Transverse colon (tissue), 4 donors: ENCODE results near the gene GPR55. TPM values are rescaled to one million over a fixed set of nuclear protein-coding genes. Genes with fewer than 3 reads are reported as not detected.
"Not testable (repeated sequence)": the region's sequence is repeated elsewhere in the genome, so short reads cannot be mapped to it uniquely, and the experiment has no call there.

Source experiments
- DNase-seq: peaks from one replicate; pipeline ENCODE4 v3.0.0-alpha.2; 2019
- H3K27ac ChIP-seq, 4 donors: fragments of 200-600 bp; sonication (generic); 2 replicates each; pipeline ENCODE4 v1.5.1; 2016 to 2018; ENCODE audit warnings: inconsistent platforms in 4 of 4
- H3K27me3 ChIP-seq: fragments of 200-600 bp; sonication (generic); 2 replicates; pipeline ENCODE4 v1.5.1; 2017; ENCODE audit warnings: inconsistent platforms
- H3K36me3 ChIP-seq, 4 donors: fragments of 200-600 bp; sonication (generic); 2 replicates each; pipeline ENCODE4 v1.5.1; 2017 to 2019; ENCODE audit warnings: inconsistent platforms in 4 of 4
- H3K4me1 ChIP-seq, 4 donors: fragments of 200-600 bp; sonication (generic); 2 replicates each; pipeline ENCODE4 v1.5.1; 2017 to 2020; ENCODE audit warnings: inconsistent platforms in 4 of 4
- H3K4me3 ChIP-seq, 4 donors: fragments of 200-600 bp; sonication (generic); 1 replicate in 1 of 4; 2 replicates in 3 of 4; pipeline versions ENCODE4 v1.5.1 to v1.6.1; 2017 to 2019; ENCODE audit warnings: inconsistent platforms in 4 of 4
- H3K9me3 ChIP-seq, 2 donors: fragments of 200-600 bp; sonication (generic); 2 replicates each; pipeline ENCODE4 v1.5.1; 2017 to 2019; ENCODE audit warnings: inconsistent platforms in 2 of 2
- CTCF ChIP-seq, 5 experiments: fragments of 200-600 bp in 3 of 5; fragments of 450-650 bp in 2 of 5; sonication (generic) in 3 of 5; IDR thresholded peaks; 1 replicate in 2 of 5; 2 replicates in 3 of 5; pipeline ENCODE4 v1.5.1; 2016 to 2017; ENCODE audit warnings: antibody characterized with exemption in 5 of 5, inconsistent platforms in 3 of 5, mild to moderate bottlenecking in 2 of 5, moderate library complexity in 1 of 5
- EP300 ChIP-seq: sonication (generic); formaldehyde crosslinking; IDR thresholded peaks from one replicate; pipeline ENCODE4 v1.6.1; 2017; ENCODE audit warnings: antibody characterized with exemption, low read depth
- POLR2A ChIP-seq: fragments of 450-650 bp; IDR thresholded peaks from one replicate; pipeline ENCODE4 v1.6.1; 2016; ENCODE audit warnings: antibody characterized with exemption, mild to moderate bottlenecking, moderate library complexity
- POLR2AphosphoS5 ChIP-seq, 3 donors: sonication (generic); formaldehyde crosslinking; IDR thresholded peaks; one replicate each; pipeline ENCODE4 v1.6.1; 2016; ENCODE audit warnings: antibody characterized with exemption in 3 of 3
- WGBS, 2 donors: methylation state at CpG; one replicate each; pipeline ENCODE4 v1.1.5; 2018; ENCODE audit warnings: low coverage in 1 of 2; 5-methylcytosine and 5-hydroxymethylcytosine counted together
- in situ Hi-C, 4 donors: fragments of 200-750 bp; cut with MboI; loops; one replicate each; pipeline versions ENCODE4 v1.15.0 to v1.15.1; 2017; ENCODE audit warnings: low sequenced_read_pairs in 3 of 4, low pct_ligation_motif_present in 1 of 4, low pct_unique_long_range_greater_than_20kb in 1 of 4
- intact Hi-C: fragments of 100-400 bp; cut with DNase I; formaldehyde crosslinking; loops from one replicate; pipeline ENCODE4 v1.15.1; 2023; ENCODE audit warnings: low total_unique reads
- total RNA-seq, 4 donors: library from RNA; depleted of rRNA; stranded (reverse); fragments of >200 nt; gene quantifications; one replicate each; pipeline ENCODE4 v1.1.0, GENCODE V29; 2016

GPR55 gene
- total RNA-seq, 4 donors from 2014 or later, result 0.40 to 16.1 (median 2.0) TPM

- no peak for TF ChIP-seq POLR2A
- no peak for TF ChIP-seq POLR2AphosphoS5 (IDR thresholded peaks at IDR 0.05)
- TF ChIP-seq EP300, result no peak
- TF ChIP-seq CTCF (IDR thresholded peaks at IDR 0.05), result no peak
- Histone ChIP-seq H3K4me1 (no peaks in the 10 kb centered on the region), H3K27me3 (no peaks in the 10 kb centered on the region), H3K36me3 (no peaks in the 10 kb centered on the region), H3K9me3 (no peaks in the 10 kb centered on the region), H3K4me3 (no peak overlapping the region), H3K27ac (no peak overlapping the region)
- intact Hi-C loops, result no loop called here
- in situ Hi-C loops, result no loop called here
- no peak for DNase-seq
- 85 to 87% methylated on average over 2 to 3 of the region's 3 CpGs for WGBS, 2 donors
Measured at GRCh38 chr2:230938098-230938497, 13.1 kb upstream of the GPR55 start.

- Histone ChIP-seq H3K27ac (no peak overlapping the region), H3K36me3 (no peaks in the 10 kb centered on the region), H3K4me1 (no peaks in the 10 kb centered on the region), H3K27me3 (no peaks in the 10 kb centered on the region), H3K9me3 (no peaks in the 10 kb centered on the region), H3K4me3 (no peak overlapping the region)
- in situ Hi-C loops (no loop called here), intact Hi-C loops (no loop called here)
- 89 to 100% methylated on average over 1 to 4 of the region's 4 CpGs for whole genome bisulfite sequencing, 2 donors
- TF ChIP-seq POLR2A (no peak), EP300 (no peak), CTCF (IDR thresholded peaks at IDR 0.05) (no peak), POLR2AphosphoS5 (IDR thresholded peaks at IDR 0.05) (no peak)
- DNase-seq, result no peak
Measured at GRCh38 chr2:230937362-230937761, 12.3 kb upstream of the GPR55 start.

- in situ Hi-C loops, H3K9me3 ChIP-seq, H3K27ac ChIP-seq, H3K4me1 ChIP-seq, H3K27me3 ChIP-seq, intact Hi-C loops, H3K36me3 ChIP-seq, DNase-seq, H3K4me3 ChIP-seq: not testable (repeated sequence)
- WGBS, 2 donors, result 85 to 100% methylated on average over 4 to 6 of the region's 6 CpGs
Measured at GRCh38 chr2:230936243-230936642, 11.2 kb upstream of the GPR55 start.

- H3K4me1 ChIP-seq, result no peaks in the 10 kb centered on the region
- no peak overlapping the region for H3K27ac ChIP-seq
- H3K4me3 ChIP-seq, result no peak overlapping the region
- H3K36me3 ChIP-seq, result no peaks in the 10 kb centered on the region
- H3K9me3 ChIP-seq, result no peaks in the 10 kb centered on the region
- no peak for TF ChIP-seq CTCF (IDR thresholded peaks at IDR 0.05)
- TF ChIP-seq POLR2AphosphoS5 (IDR thresholded peaks at IDR 0.05), result no peak
- TF ChIP-seq POLR2A, result no peak
- TF ChIP-seq EP300, result no peak
- H3K27me3 ChIP-seq, result no peaks in the 10 kb centered on the region
- in situ Hi-C loops, result no loop called here
- no peak for DNase-seq
- intact Hi-C loops, result no loop called here
- 72% methylated on average over 9 of the region's 9 CpGs; no CpG with 5 or more reads in 1 of the 2 donors for WGBS, 2 donors
Measured at GRCh38 chr2:230935130-230935430, 10.0 kb upstream of the GPR55 start.
